Measurements from ENCODE around the gene ENTPD5. TPM values are rescaled to one million over a fixed set of nuclear protein-coding genes. Genes with fewer than 3 reads are reported as not detected.

The ENTPD5 gene
- polyA plus RNA-seq, 1 donor from 2014 or later: 5.7 TPM

- H3K9me2 ChIP-seq (ENCODE audit: insufficient read depth, low read length): no peaks in the 10 kb centered on the region
- TF ChIP-seq CTCF (IDR thresholded peaks at IDR 0.05; ENCODE audit: poor library complexity, severe bottlenecking): no peak
- no peak for TF ChIP-seq TAF1 (IDR thresholded peaks at IDR 0.05; ENCODE audit: low read depth)
- no peak for TF ChIP-seq RAD21 (conservative IDR thresholded peaks at IDR 0.05)
- no peaks in the 10 kb centered on the region for H3K79me2 ChIP-seq (replicated peaks; ENCODE audit: insufficient read depth, low read length)
- H3K4me3 ChIP-seq (ENCODE audit: low read length): no peak overlapping the region
- H3K27ac ChIP-seq (ENCODE audit: low read length): no peak overlapping the region
- no peaks in the 10 kb centered on the region for H3K36me3 ChIP-seq (ENCODE audit: insufficient read depth, low read length)
- no peak overlapping the region for H3K9ac ChIP-seq (ENCODE audit: low read length)
- no peaks in the 10 kb centered on the region for H3K27me3 ChIP-seq (ENCODE audit: insufficient read depth, low read depth, low read length)
- H3F3A ChIP-seq (ENCODE audit: insufficient read depth, low read length, poor library complexity, severe bottlenecking): no peaks in the 10 kb centered on the region
- no peaks in the 10 kb centered on the region for H4K20me1 ChIP-seq (ENCODE audit: insufficient read depth)
- H3K9me3 ChIP-seq (ENCODE audit: low read length): no peaks in the 10 kb centered on the region
- no peak overlapping the region for H3K4me2 ChIP-seq (ENCODE audit: low read length)
- no peak overlapping the region for H2AFZ ChIP-seq (ENCODE audit: low read depth, low read length)
Observed at GRCh38 chr14:73968885-73969284, 50.2 kb downstream of the ENTPD5 start.

- no peak overlapping the region for H3K9ac ChIP-seq (ENCODE audit: low read length)
- no peaks in the 10 kb centered on the region for H3K9me2 ChIP-seq (ENCODE audit: insufficient read depth, low read length)
- H3K79me2 ChIP-seq (replicated peaks; ENCODE audit: insufficient read depth, low read length): no peaks in the 10 kb centered on the region
- no peak overlapping the region for H3K4me2 ChIP-seq (ENCODE audit: low read length)
- no peaks in the 10 kb centered on the region for H3K27me3 ChIP-seq (ENCODE audit: insufficient read depth, low read depth, low read length)
- H3K4me3 ChIP-seq (ENCODE audit: low read length): no peak overlapping the region
- H3F3A ChIP-seq (ENCODE audit: insufficient read depth, low read length, poor library complexity, severe bottlenecking): no peaks in the 10 kb centered on the region
- H3K9me3 ChIP-seq (ENCODE audit: low read length): no peaks in the 10 kb centered on the region
- H3K36me3 ChIP-seq (ENCODE audit: insufficient read depth, low read length): no peaks in the 10 kb centered on the region
- H3K27ac ChIP-seq (ENCODE audit: low read length): no peak overlapping the region
- TF ChIP-seq MXI1 (conservative IDR thresholded peaks at IDR 0.05; ENCODE audit: poor library complexity, severe bottlenecking): no peak
- TF ChIP-seq CTCF (IDR thresholded peaks at IDR 0.05; ENCODE audit: poor library complexity, severe bottlenecking): no peak
- TF ChIP-seq REST (IDR thresholded peaks at IDR 0.05; ENCODE audit: borderline replicate concordance): no peak
- TF ChIP-seq SMC3 (conservative IDR thresholded peaks at IDR 0.05; ENCODE audit: poor library complexity): no peak
- TF ChIP-seq EP300 (conservative IDR thresholded peaks at IDR 0.05; ENCODE audit: poor library complexity, severe bottlenecking): no peak
- no peak for TF ChIP-seq EZH2 (IDR thresholded peaks at IDR 0.05; ENCODE audit: borderline replicate concordance, insufficient read depth, low read length, poor library complexity, severe bottlenecking)
- TF ChIP-seq RAD21 (conservative IDR thresholded peaks at IDR 0.05): no peak
- TF ChIP-seq POLR2AphosphoS5 (IDR thresholded peaks at IDR 0.05): no peak
- TF ChIP-seq TAF1 (IDR thresholded peaks at IDR 0.05; ENCODE audit: low read depth): no peak
- H4K20me1 ChIP-seq (ENCODE audit: insufficient read depth): no peaks in the 10 kb centered on the region
- H2AFZ ChIP-seq (ENCODE audit: low read depth, low read length): no peak overlapping the region
Observed at GRCh38 chr14:73965216-73965615, 53.9 kb downstream of the ENTPD5 start.
